HG03521 (cell line): Measurements from ENCODE around the gene LPCAT2.

Experiments used
- ATAC-seq: cut with Tn5 transposase; IDR thresholded peaks from one replicate; pipeline ENCODE4 v1.9.1; 2021; ENCODE audit warnings: mild to moderate bottlenecking, moderate library complexity; ENCODE audit not compliant: unreplicated experiment

The LPCAT2 gene

GRCh38 chr16:55540221-55540620 lies 31.3 kb downstream of the LPCAT2 start:
- no peak for ATAC-seq

GRCh38 chr16:55542459-55543082 lies 33.7 kb downstream of the LPCAT2 start:
- no peak for ATAC-seq

- no peak for ATAC-seq
Observed at GRCh38 chr16:55543472-55543871, 34.6 kb downstream of the LPCAT2 start.

GRCh38 chr16:55552621-55553020 lies 43.7 kb downstream of the LPCAT2 start:
- ATAC-seq, result no peak

GRCh38 chr16:55555436-55555835 lies 46.6 kb downstream of the LPCAT2 start:
- no peak for ATAC-seq

GRCh38 chr16:55557186-55557585 lies 48.3 kb downstream of the LPCAT2 start:
- no peak for ATAC-seq

GRCh38 chr16:55559233-55559632 lies 50.4 kb downstream of the LPCAT2 start:
- ATAC-seq, result no peak

- no peak for ATAC-seq
Observed at GRCh38 chr16:55559933-55560516, 51.2 kb downstream of the LPCAT2 start.

GRCh38 chr16:55561319-55561848 lies 52.5 kb downstream of the LPCAT2 start:
- no peak for ATAC-seq

- no peak for ATAC-seq
Observed at GRCh38 chr16:55562936-55563335, 54.1 kb downstream of the LPCAT2 start.

GRCh38 chr16:55563797-55564196 lies 54.9 kb downstream of the LPCAT2 start:
- ATAC-seq, result no peak

- ATAC-seq, result no peak
Observed at GRCh38 chr16:55565086-55565485, 56.2 kb downstream of the LPCAT2 start.

- no peak for ATAC-seq
Observed at GRCh38 chr16:55566432-55567175, 57.7 kb downstream of the LPCAT2 start, which contains the start of gene CAPNS2. Gene CAPNS2, plus strand, starts transcription at chr16:55566684. Its CDS starts 73 bp downstream, at chr16:55566757.

- no peak for ATAC-seq
Observed at GRCh38 chr16:55567382-55567781, 58.5 kb downstream of the LPCAT2 start.

GRCh38 chr16:55568207-55568606 lies 59.3 kb downstream of the LPCAT2 start:
- no peak for ATAC-seq

GRCh38 chr16:55569025-55569424 lies 60.2 kb downstream of the LPCAT2 start:
- no peak for ATAC-seq

GRCh38 chr16:55570159-55570558 lies 61.3 kb downstream of the LPCAT2 start:
- ATAC-seq, result no peak

- no peak for ATAC-seq
Observed at GRCh38 chr16:55571191-55571897, 62.5 kb downstream of the LPCAT2 start.

GRCh38 chr16:55572439-55572838 lies 63.6 kb downstream of the LPCAT2 start:
- no peak for ATAC-seq

GRCh38 chr16:55574811-55575210 lies 65.9 kb downstream of the LPCAT2 start:
- no peak for ATAC-seq

GRCh38 chr16:55575496-55575895 lies 66.6 kb downstream of the LPCAT2 start:
- ATAC-seq, result no peak
